ENCODE data around the gene PAIP2. TPM values are rescaled to one million over a fixed set of nuclear protein-coding genes. Genes with fewer than 3 reads are reported as not detected.
A peak's percentile ranks its signal among the peaks of the same experiment; 100 is the strongest.

Gene PAIP2
- total RNA-seq, 4 donors from 2014 or later, result 78.5 to 131 (median 93.3) TPM

- TF ChIP-seq POLR2AphosphoS5 (IDR thresholded peaks at IDR 0.05), result no peak
- peak in 1 of 2 donors; percentile 6 for TF ChIP-seq POLR2A (IDR thresholded peaks at IDR 0.05)
Observed at GRCh38 chr5:139394654-139395566, 53.3 kb downstream of the PAIP2 start, which contains the start of gene PROB1. Gene PROB1, minus strand, starts transcription at chr5:139395104. Its CDS starts 23 bp downstream, at chr5:139395081.

GRCh38 chr5:139395844-139396640 lies 54.4 kb downstream of the PAIP2 start:
- Histone ChIP-seq H3K4me1 (peaks cover 0 to 47% (median 26%) of the 10 kb centered on the region in 3 donors), H3K27ac (peak overlapping the region in 3 of 4 donors; percentile 82 to 85 (median 83)), H3K9me3 (no peaks in the 10 kb centered on the region), H3K36me3 (peaks cover 0 to 6% of the 10 kb centered on the region in 2 donors), H3K27me3 (peaks cover 35% of the 10 kb centered on the region), H3K4me3 (no peak overlapping the region)
- no peak for ATAC-seq
- no peak for TF ChIP-seq CTCF (IDR thresholded peaks at IDR 0.05)
- whole genome bisulfite sequencing, 2 donors (ENCODE audit: low coverage in 1 of 2), result 100% methylated on average over 1 to 3 of the region's 8 CpGs

More at GRCh38 chr5:139394654-139395566, 53.3 kb downstream of the PAIP2 start, which contains the start of gene PROB1:
- ATAC-seq, result peak; percentile 63
- H3K9me3 ChIP-seq, result no peaks in the 10 kb centered on the region
- H3K4me3 ChIP-seq, result peak within 1 kb of the TSS; percentile 49 to 63
- H3K27ac ChIP-seq, result peak within 1 kb of the TSS; percentile 41 to 85 (median 82)
- H3K27me3 ChIP-seq, result peaks cover 35% of the 10 kb centered on the region
- H3K36me3 ChIP-seq, result no peaks in the 10 kb centered on the region
- WGBS, 2 donors (ENCODE audit: low coverage in 1 of 2), result 100% methylated on average over 2 of the region's 76 CpGs; no CpG with 5 or more reads in 1 of the 2 donors
- peaks cover 0 to 54% (median 26%) of the 10 kb centered on the region in 3 donors for H3K4me1 ChIP-seq

GRCh38 chr5:139396691-139397090 lies 55.0 kb downstream of the PAIP2 start:
- 80% methylated on average over 1 of the region's 8 CpGs; no CpG with 5 or more reads in 1 of the 2 donors for WGBS, 2 donors (ENCODE audit: low coverage in 1 of 2)
- Histone ChIP-seq H3K9me3 (no peaks in the 10 kb centered on the region), H3K27me3 (peaks cover 35% of the 10 kb centered on the region), H3K4me3 (no peak overlapping the region), H3K27ac (peak overlapping the region in 1 of 4 donors; percentile 40), H3K4me1 (peaks cover 0 to 41% (median 20%) of the 10 kb centered on the region in 3 donors), H3K36me3 (peaks cover 0 to 7% of the 10 kb centered on the region in 2 donors)
- no peak for ATAC-seq
- no peak for TF ChIP-seq CTCF (IDR thresholded peaks at IDR 0.05)
- TF ChIP-seq POLR2AphosphoS5 (IDR thresholded peaks at IDR 0.05), result no peak
- TF ChIP-seq EP300 (IDR thresholded peaks at IDR 0.05), result no peak
- TF ChIP-seq POLR2A (IDR thresholded peaks at IDR 0.05), result no peak

- H3K27ac ChIP-seq, result no peak overlapping the region
- no peaks in the 10 kb centered on the region for H3K9me3 ChIP-seq
- TF ChIP-seq EP300 (IDR thresholded peaks at IDR 0.05) (no peak), POLR2AphosphoS5 (IDR thresholded peaks at IDR 0.05) (no peak), CTCF (IDR thresholded peaks at IDR 0.05) (no peak), POLR2A (IDR thresholded peaks at IDR 0.05) (no peak)
- WGBS, 2 donors (ENCODE audit: low coverage in 1 of 2), result 24 to 35% methylated on average over 5 to 6 of the region's 6 CpGs
- no peak overlapping the region for H3K4me3 ChIP-seq
- H3K36me3 ChIP-seq, result peaks cover 0 to 7% of the 10 kb centered on the region in 2 donors
- peaks cover 0 to 34% (median 12%) of the 10 kb centered on the region in 3 donors for H3K4me1 ChIP-seq
- peaks cover 25% of the 10 kb centered on the region for H3K27me3 ChIP-seq
- ATAC-seq, result no peak
Observed at GRCh38 chr5:139397921-139398320, 56.3 kb downstream of the PAIP2 start.

GRCh38 chr5:139399501-139400121 lies 58.0 kb downstream of the PAIP2 start:
- Histone ChIP-seq H3K9me3 (no peaks in the 10 kb centered on the region), H3K4me1 (peaks cover 0 to 29% (median 16%) of the 10 kb centered on the region in 3 donors), H3K4me3 (no peak overlapping the region), H3K27ac (no peak overlapping the region), H3K27me3 (peaks cover 8% of the 10 kb centered on the region), H3K36me3 (peaks cover 0 to 7% of the 10 kb centered on the region in 2 donors)
- WGBS, 2 donors (ENCODE audit: low coverage in 1 of 2), result 79 to 94% methylated on average over 4 of the region's 6 CpGs
- no peak for ATAC-seq
- TF ChIP-seq POLR2A (IDR thresholded peaks at IDR 0.05), result no peak
- no peak for TF ChIP-seq CTCF (IDR thresholded peaks at IDR 0.05)
- no peak for TF ChIP-seq POLR2AphosphoS5 (IDR thresholded peaks at IDR 0.05)
- TF ChIP-seq EP300 (IDR thresholded peaks at IDR 0.05), result no peak
